Lower leg skin (tissue), 4 donors: Measurements from ENCODE around the gene PAK6. TPM values are rescaled to one million over a fixed set of nuclear protein-coding genes. Genes with fewer than 3 reads are reported as not detected.

ENCODE experiments used
- DNase-seq, 2 donors: peaks; one replicate each; pipeline ENCODE4 v3.0.0-alpha.2; 2019; ENCODE audit warnings: low spot score in 2 of 2
- H3K4me3 ChIP-seq: fragments of 200-600 bp; sonication (generic); 2 replicates; pipeline ENCODE4 v1.5.1; 2017; ENCODE audit warnings: mild to moderate bottlenecking, low read depth; ENCODE audit not compliant: poor library complexity, severe bottlenecking
- CTCF ChIP-seq, 3 donors: fragments of 450-650 bp; IDR thresholded peaks; one replicate each; pipeline ENCODE4 v1.5.1; 2016; ENCODE audit warnings: antibody characterized with exemption in 3 of 3, mild to moderate bottlenecking in 3 of 3, moderate library complexity in 2 of 3
- POLR2A ChIP-seq, 2 donors: fragments of 450-650 bp; IDR thresholded peaks; one replicate each; pipeline ENCODE4 v1.6.1; 2016 to 2017; ENCODE audit warnings: antibody characterized with exemption in 2 of 2, mild to moderate bottlenecking in 1 of 2, moderate library complexity in 1 of 2
- WGBS, 2 donors: methylation state at CpG; one replicate each; pipeline ENCODE4 v1.1.5; 2018; 5-methylcytosine and 5-hydroxymethylcytosine counted together
- intact Hi-C: fragments of 100-400 bp; cut with DNase I; formaldehyde crosslinking; loops from one replicate; pipeline ENCODE4 v1.15.0; 2023; ENCODE audit warnings: low total_unique reads
- total RNA-seq, 4 donors: library from RNA; depleted of rRNA; stranded (reverse); fragments of >200 nt; gene quantifications; one replicate each; pipeline ENCODE4 v1.1.0, GENCODE V29; 2016

PAK6 gene
- total RNA-seq, 4 donors from 2014 or later, result 48.3 to 83.9 (median 70.4) TPM

GRCh38 chr15:40263024-40263754, 24.3 kb downstream of the PAK6 start:
- WGBS, 2 donors, result 44 to 63% methylated on average over 12 of the region's 12 CpGs
- TF ChIP-seq CTCF (IDR thresholded peaks at IDR 0.05) (no peak), POLR2A (IDR thresholded peaks at IDR 0.05) (no peak)
- intact Hi-C loops, result no loop called here
- no peak for DNase-seq
- H3K4me3 ChIP-seq, result no peak overlapping the region

GRCh38 chr15:40264321-40265153, 25.7 kb downstream of the PAK6 start:
- DNase-seq, result no peak
- no peak overlapping the region for H3K4me3 ChIP-seq
- 79 to 83% methylated on average over 16 of the region's 16 CpGs for WGBS, 2 donors
- intact Hi-C loops, result no loop called here
- TF ChIP-seq POLR2A (IDR thresholded peaks at IDR 0.05) (no peak), CTCF (IDR thresholded peaks at IDR 0.05) (no peak)

- no peak overlapping the region for H3K4me3 ChIP-seq
- 84 to 85% methylated on average over 10 of the region's 10 CpGs for WGBS, 2 donors
- TF ChIP-seq POLR2A (IDR thresholded peaks at IDR 0.05), result no peak
- no peak for TF ChIP-seq CTCF (IDR thresholded peaks at IDR 0.05)
- DNase-seq, result no peak
- intact Hi-C loops, result no loop called here
These were observed 26.5 kb downstream of the PAK6 start for GRCh38 chr15:40265355-40265754.

GRCh38 chr15:40265875-40266274, 27.0 kb downstream of the PAK6 start:
- TF ChIP-seq CTCF (IDR thresholded peaks at IDR 0.05) (no peak), POLR2A (IDR thresholded peaks at IDR 0.05) (no peak)
- H3K4me3 ChIP-seq, result no peak overlapping the region
- no peak for DNase-seq
- WGBS, 2 donors, result 82 to 86% methylated on average over 3 to 18 of the region's 20 CpGs
- intact Hi-C loops, result no loop called here

- DNase-seq, result peak in 1 of 2 donors; percentile 69
- WGBS, 2 donors, result 21 to 30% methylated on average over 7 of the region's 7 CpGs
- TF ChIP-seq CTCF (IDR thresholded peaks at IDR 0.05) (no peak), POLR2A (IDR thresholded peaks at IDR 0.05) (no peak)
- H3K4me3 ChIP-seq, result no peak overlapping the region
- intact Hi-C loops, result no loop called here
These were observed 28.0 kb downstream of the PAK6 start for GRCh38 chr15:40266828-40267304.
